H1 (cell line): Measurements from ENCODE around the gene ACYP1. TPM values are rescaled to one million over a fixed set of nuclear protein-coding genes. Genes with fewer than 3 reads are reported as not detected.

ENCODE experiments used
- ASH2L ChIP-seq: fragments of 200-600, 300-600 bp; sonication (generic); IDR thresholded peaks from one replicate; pipeline ENCODE4 v1.7.1; 2017; ENCODE audit warnings: low read length
- KDM4A ChIP-seq: IDR thresholded peaks from one replicate; pipeline ENCODE4 v1.7.1; 2012; ENCODE audit warnings: low read depth, mild to moderate bottlenecking, moderate library complexity, low read length, inconsistent platforms; ENCODE audit not compliant: severe bottlenecking
- KDM5A ChIP-seq: fragments of 200-600 bp; IDR thresholded peaks from 2 replicates; pipeline ENCODE4 v1.7.1; 2012; ENCODE audit warnings: mild to moderate bottlenecking, low read length, inconsistent platforms, mixed read lengths
- PHF8 ChIP-seq: fragments of 200-600 bp; sonication (generic); conservative IDR thresholded peaks from 2 replicates; pipeline ENCODE4 v1.7.1; 2012; ENCODE audit warnings: low read depth, mild to moderate bottlenecking, inconsistent platforms, low read length, moderate library complexity
- RBBP5 ChIP-seq: IDR thresholded peaks from 2 replicates; pipeline ENCODE4 v1.7.1; 2012; ENCODE audit warnings: low read depth, mild to moderate bottlenecking, inconsistent platforms, low read length, moderate library complexity, borderline replicate concordance
- SUZ12 ChIP-seq: fragments of 200-600 bp; sonication (generic); IDR thresholded peaks from 2 replicates; pipeline ENCODE4 v1.6.1; 2012; ENCODE audit warnings: mild to moderate bottlenecking, inconsistent platforms, low read length, moderate library complexity, mixed read lengths
- polyA plus RNA-seq, 7 experiments: library from polyadenylated mRNA; depleted of rRNA in 3 of 7; stranded (reverse) in 5 of 7; unstranded in 2 of 7; fragments of >200 nt in 5 of 7; fragments of 200-250 nt in 2 of 7; gene quantifications; 1 replicate in 5 of 7; 2 replicates in 1 of 7; 4 replicates in 1 of 7; pipeline versions ENCODE4 v1.2.1 to v1.2.3, GENCODE V29; 2011 to 2013; ENCODE audit warnings: missing spikeins in 2 of 7, mixed read lengths in 2 of 7
- total RNA-seq: library from RNA; stranded (reverse); fragmentation: NEBNext Ultra II Directional; extraction: Animal tissue kit (Norgen Biotek cat#: 25700); gene quantifications from 2 replicates; pipeline ENCODE4 v1.2.1, GENCODE V29; 2021
- TF ChIP-seq, protein P1 (sequence below): IDR thresholded peaks from 2 replicates; pipeline ENCODE4 v1.6.1; 2012; ENCODE audit warnings: inconsistent platforms

The ACYP1 gene
- total and polyA plus RNA-seq, 2 of the 8 experiments (the other 6 are each of a cell fraction or from before 2014, with no cell fraction given) = 22.3 to 24.8 TPM

DNA sequence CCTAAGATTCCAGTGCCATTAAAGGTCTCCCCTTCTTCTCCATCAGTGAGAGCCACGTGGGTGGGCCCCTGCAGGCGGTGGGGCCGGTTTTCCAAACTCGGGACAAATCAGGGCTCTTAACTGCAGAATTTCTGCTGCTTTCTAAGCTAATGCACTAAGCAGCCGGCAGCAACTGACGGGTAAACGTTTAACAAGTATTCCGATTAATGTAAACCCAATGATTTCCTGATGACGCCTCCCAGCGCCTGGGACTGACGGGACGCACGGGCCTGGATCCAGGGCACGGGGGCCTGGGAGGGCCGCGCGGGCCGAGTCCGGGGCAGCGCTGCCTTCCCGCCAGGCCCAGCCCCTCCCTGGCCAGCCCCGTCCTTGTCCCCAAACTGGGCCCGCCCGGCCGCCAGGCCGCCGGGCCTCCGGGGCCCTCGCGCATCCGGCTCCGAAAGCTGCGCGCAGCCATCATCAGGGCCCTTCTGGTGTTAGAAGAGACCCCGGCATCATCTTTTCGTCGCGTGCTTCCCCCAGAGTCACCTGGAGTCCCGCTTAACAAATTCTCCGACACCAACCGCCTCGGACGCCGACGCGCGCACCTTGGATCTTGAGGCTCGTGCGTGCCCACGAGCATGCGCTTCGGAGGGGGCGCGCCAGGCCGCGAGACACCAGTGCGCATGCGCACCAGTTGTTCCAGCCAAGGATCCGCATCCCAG is 12.8 kb downstream of the ACYP1 start, which contains the start of gene MLH3 (continued):
- peak; percentile 87; the same call in 1 of the 2 replicates for TF ChIP-seq RBBP5
- TF ChIP-seq ASH2L = peak; percentile 90
- no peak for TF ChIP-seq SUZ12
- TF ChIP-seq KDM5A = no peak
- peak; percentile 87 for TF ChIP-seq KDM4A
- TF ChIP-seq PHF8 = peak; percentile 87
- TF ChIP-seq, protein P1, sequence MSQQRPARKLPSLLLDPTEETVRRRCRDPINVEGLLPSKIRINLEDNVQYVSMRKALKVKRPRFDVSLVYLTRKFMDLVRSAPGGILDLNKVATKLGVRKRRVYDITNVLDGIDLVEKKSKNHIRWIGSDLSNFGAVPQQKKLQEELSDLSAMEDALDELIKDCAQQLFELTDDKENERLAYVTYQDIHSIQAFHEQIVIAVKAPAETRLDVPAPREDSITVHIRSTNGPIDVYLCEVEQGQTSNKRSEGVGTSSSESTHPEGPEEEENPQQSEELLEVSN = peak; percentile 89
- TF ChIP-seq, all 59 proteins: peak for 14
